Tibial artery (tissue), 4 donors: ENCODE results near the gene NPAP1.

ENCODE experiments used
- DNase-seq, 2 donors: peaks; one replicate each; pipeline ENCODE4 v3.0.0-alpha.2; 2019
- H3K27ac ChIP-seq, 2 donors: fragments of 200-600 bp; sonication (generic) in 1 of 2; 1 replicate in 1 of 2; 2 replicates in 1 of 2; pipeline ENCODE4 v1.5.1; 2018 to 2019; ENCODE audit warnings: mild to moderate bottlenecking in 1 of 2
- H3K27me3 ChIP-seq, 2 donors: fragments of 200-600 bp; sonication (generic) in 1 of 2; one replicate each; pipeline versions ENCODE4 v1.5.1 to v1.6.0; 2016 to 2019
- H3K36me3 ChIP-seq, 3 donors: fragments of 200-600 bp; sonication (generic) in 2 of 3; one replicate each; pipeline ENCODE4 v1.5.1; 2016 to 2019; ENCODE audit warnings: mild to moderate bottlenecking in 2 of 3
- H3K4me1 ChIP-seq, 4 donors: fragments of 200-600 bp; sonication (generic) in 2 of 4; 1 replicate in 3 of 4; 2 replicates in 1 of 4; pipeline ENCODE4 v1.5.1; 2016 to 2019
- H3K4me3 ChIP-seq, 2 donors: fragments of 200-600 bp; sonication (generic) in 1 of 2; 1 replicate in 1 of 2; 2 replicates in 1 of 2; pipeline ENCODE4 v1.5.1; 2018 to 2019; ENCODE audit warnings: mild to moderate bottlenecking in 2 of 2
- H3K9me3 ChIP-seq, 3 donors: fragments of 200-600 bp; sonication (generic) in 1 of 3; one replicate each; pipeline ENCODE4 v1.5.1; 2016 to 2019
- intact Hi-C: fragments of 100-400 bp; cut with DNase I; formaldehyde crosslinking; loops from one replicate; pipeline ENCODE4 v1.15.0; 2023; ENCODE audit warnings: low total_unique reads
- TF ChIP-seq, protein P1 (sequence below), 2 experiments: fragments of 200-600 bp in 1 of 2; fragments of 450-650 bp in 1 of 2; IDR thresholded peaks; one replicate each; pipeline ENCODE4 v1.5.1; 2017 to 2019; ENCODE audit warnings: antibody characterized with exemption in 2 of 2, mild to moderate bottlenecking in 1 of 2, moderate library complexity in 1 of 2

Gene NPAP1

GRCh38 chr15:24683736-24684135 is 8.2 kb downstream of the NPAP1 start:
- intact Hi-C loops, result no loop called here
- no peak overlapping the region for H3K27ac ChIP-seq
- peaks cover 0 to 6% (median 0%) of the 10 kb centered on the region in 4 donors for H3K4me1 ChIP-seq
- DNase-seq, result no peak
- no peak overlapping the region for H3K4me3 ChIP-seq
- no peaks in the 10 kb centered on the region for H3K9me3 ChIP-seq
- H3K27me3 ChIP-seq, result no peaks in the 10 kb centered on the region
- TF ChIP-seq, protein P1, sequence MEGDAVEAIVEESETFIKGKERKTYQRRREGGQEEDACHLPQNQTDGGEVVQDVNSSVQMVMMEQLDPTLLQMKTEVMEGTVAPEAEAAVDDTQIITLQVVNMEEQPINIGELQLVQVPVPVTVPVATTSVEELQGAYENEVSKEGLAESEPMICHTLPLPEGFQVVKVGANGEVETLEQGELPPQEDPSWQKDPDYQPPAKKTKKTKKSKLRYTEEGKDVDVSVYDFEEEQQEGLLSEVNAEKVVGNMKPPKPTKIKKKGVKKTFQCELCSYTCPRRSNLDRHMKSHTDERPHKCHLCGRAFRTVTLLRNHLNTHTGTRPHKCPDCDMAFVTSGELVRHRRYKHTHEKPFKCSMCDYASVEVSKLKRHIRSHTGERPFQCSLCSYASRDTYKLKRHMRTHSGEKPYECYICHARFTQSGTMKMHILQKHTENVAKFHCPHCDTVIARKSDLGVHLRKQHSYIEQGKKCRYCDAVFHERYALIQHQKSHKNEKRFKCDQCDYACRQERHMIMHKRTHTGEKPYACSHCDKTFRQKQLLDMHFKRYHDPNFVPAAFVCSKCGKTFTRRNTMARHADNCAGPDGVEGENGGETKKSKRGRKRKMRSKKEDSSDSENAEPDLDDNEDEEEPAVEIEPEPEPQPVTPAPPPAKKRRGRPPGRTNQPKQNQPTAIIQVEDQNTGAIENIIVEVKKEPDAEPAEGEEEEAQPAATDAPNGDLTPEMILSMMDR (IDR thresholded peaks at IDR 0.05), result no peak
- H3K36me3 ChIP-seq, result no peaks in the 10 kb centered on the region

- Histone ChIP-seq H3K4me1 (peaks cover 0 to 6% (median 0%) of the 10 kb centered on the region in 4 donors), H3K4me3 (no peak overlapping the region), H3K9me3 (no peaks in the 10 kb centered on the region), H3K27me3 (no peaks in the 10 kb centered on the region), H3K36me3 (no peaks in the 10 kb centered on the region), H3K27ac (no peak overlapping the region)
- intact Hi-C loops, result no loop called here
- DNase-seq, result no peak
- TF ChIP-seq, protein P1 (IDR thresholded peaks at IDR 0.05), result no peak
Observed at GRCh38 chr15:24684313-24684712, 8.7 kb downstream of the NPAP1 start.

GRCh38 chr15:24696201-24696600 is 20.6 kb downstream of the NPAP1 start:
- intact Hi-C loops, result no loop called here
- no peaks in the 10 kb centered on the region for H3K27me3 ChIP-seq

GRCh38 chr15:24696842-24697241 is 21.3 kb downstream of the NPAP1 start:
- H3K9me3 ChIP-seq, result no peaks in the 10 kb centered on the region
- TF ChIP-seq, protein P1 (IDR thresholded peaks at IDR 0.05), result no peak
- H3K27ac ChIP-seq, result no peak overlapping the region
- H3K4me1 ChIP-seq, result no peaks in the 10 kb centered on the region
- DNase-seq, result no peak
- H3K4me3 ChIP-seq, result no peak overlapping the region
- intact Hi-C loops, result no loop called here
- no peaks in the 10 kb centered on the region for H3K27me3 ChIP-seq
- H3K36me3 ChIP-seq, result no peaks in the 10 kb centered on the region

More at GRCh38 chr15:24696201-24696600, 20.6 kb downstream of the NPAP1 start:
- DNase-seq, result no peak
- Histone ChIP-seq H3K4me1 (no peaks in the 10 kb centered on the region), H3K27ac (no peak overlapping the region), H3K9me3 (no peaks in the 10 kb centered on the region), H3K36me3 (no peaks in the 10 kb centered on the region), H3K4me3 (no peak overlapping the region)
- TF ChIP-seq, protein P1 (IDR thresholded peaks at IDR 0.05), result no peak

- TF ChIP-seq, protein P1 (IDR thresholded peaks at IDR 0.05), result no peak
- H3K27ac ChIP-seq, result no peak overlapping the region
- no peaks in the 10 kb centered on the region for H3K4me1 ChIP-seq
- H3K27me3 ChIP-seq, result no peaks in the 10 kb centered on the region
- H3K4me3 ChIP-seq, result no peak overlapping the region
- intact Hi-C loops, result no loop called here
- H3K9me3 ChIP-seq, result no peaks in the 10 kb centered on the region
- no peaks in the 10 kb centered on the region for H3K36me3 ChIP-seq
- no peak for DNase-seq
Observed at GRCh38 chr15:24718289-24719082, 42.9 kb downstream of the NPAP1 start.
